Activated T-cell treated with anti-CD3 and anti-CD28 coated beads, Interleukin-2, amount 50 U/mL, for 24 hours (primary cell): Measurements from ENCODE around the gene DNAJA1.
"Not testable (repeated sequence)": the region's sequence is repeated elsewhere in the genome, so short reads cannot be mapped to it uniquely, and the experiment has no call there.

Experiments used
- DNase-seq: peaks from one replicate; pipeline ENCODE4 v3.0.0-alpha.2; 2020
- H3K27ac Mint-ChIP-seq: 2 replicates; pipeline ENCODE4 v1.8.0; 2020; ENCODE audit warnings: mild to moderate bottlenecking, mixed read lengths
- H3K27me3 Mint-ChIP-seq: 2 replicates; pipeline ENCODE4 v1.8.0; 2020; ENCODE audit warnings: mixed read lengths
- H3K36me3 Mint-ChIP-seq: 2 replicates; pipeline ENCODE4 v1.8.0; 2020; ENCODE audit warnings: low read depth, mixed read lengths
- H3K4me1 Mint-ChIP-seq: 2 replicates; pipeline ENCODE4 v1.8.0; 2020; ENCODE audit warnings: low read depth, mixed read lengths
- H3K4me3 Mint-ChIP-seq: 2 replicates; pipeline ENCODE4 v1.8.0; 2020; ENCODE audit warnings: mild to moderate bottlenecking, moderate library complexity, mixed read lengths
- H3K9me3 Mint-ChIP-seq: 2 replicates; pipeline ENCODE4 v1.8.0; 2020; ENCODE audit warnings: mixed read lengths

Gene DNAJA1

GRCh38 chr9:33082538-33083326 lies 57.7 kb downstream of the DNAJA1 start:
- Mint-ChIP-seq H3K4me3 (peak overlapping the region; percentile 5), H3K27me3 (no peaks in the 10 kb centered on the region), H3K4me1 (peaks cover 14% of the 10 kb centered on the region), H3K9me3 (no peaks in the 10 kb centered on the region), H3K27ac (peak overlapping the region; percentile 85), H3K36me3 (no peaks in the 10 kb centered on the region)
- DNase-seq = peak; percentile 44

GRCh38 chr9:33085672-33086071 lies 60.6 kb downstream of the DNAJA1 start:
- not testable (repeated sequence) for H3K4me1 Mint-ChIP-seq, H3K27ac Mint-ChIP-seq, H3K27me3 Mint-ChIP-seq, H3K9me3 Mint-ChIP-seq, H3K4me3 Mint-ChIP-seq, DNase-seq, H3K36me3 Mint-ChIP-seq
